Measurements from ENCODE around the gene CD40.
A peak's percentile ranks its signal among the peaks of the same experiment; 100 is the strongest.
"Not testable (repeated sequence)": the region's sequence is repeated elsewhere in the genome, so short reads cannot be mapped to it uniquely, and the experiment has no call there.

CD40 gene

DNA sequence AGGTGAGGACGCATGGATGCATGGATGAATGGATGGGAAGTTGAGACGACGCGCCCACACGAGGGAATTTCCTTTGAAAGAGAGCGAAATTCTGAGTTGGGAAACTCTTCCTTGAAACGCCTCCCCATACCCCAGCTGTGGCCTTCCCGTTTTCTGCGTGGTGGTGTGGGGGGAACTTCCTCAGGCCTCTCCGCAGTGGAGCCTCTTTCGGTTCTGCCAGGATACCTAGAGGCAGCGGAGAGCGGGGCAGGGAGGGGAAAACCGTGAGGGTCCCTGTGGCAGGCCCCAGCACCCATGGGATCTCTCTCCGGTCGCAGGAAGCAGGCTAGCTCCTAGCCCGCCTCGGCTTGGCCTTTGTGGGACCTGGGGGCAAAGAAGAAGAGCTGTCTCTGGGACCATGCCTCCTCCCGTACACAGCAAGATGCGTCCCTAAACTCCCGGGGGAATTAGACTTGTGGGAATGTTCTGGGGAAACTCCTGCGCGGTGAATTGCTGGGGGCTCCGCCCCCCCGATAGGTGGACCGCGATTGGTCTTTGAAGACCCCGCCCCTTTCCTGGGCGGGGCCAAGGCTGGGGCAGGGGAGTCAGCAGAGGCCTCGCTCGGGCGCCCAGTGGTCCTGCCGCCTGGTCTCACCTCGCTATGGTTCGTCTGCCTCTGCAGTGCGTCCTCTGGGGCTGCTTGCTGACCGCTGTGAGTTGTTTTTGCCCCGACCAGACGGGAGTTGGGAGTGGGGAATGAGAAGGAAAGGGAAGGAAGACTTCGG, at the start of gene CD40:
Gene CD40 (plus strand): TSS at position 611 of the 764 bp plus-strand sequence. CDS start 30 bp downstream, at position 641.
- peak; percentile 35 to 45 for DNase-seq (ENCODE audit: low read depth in 2 of 2, low spot score in 1 of 2)

DNA sequence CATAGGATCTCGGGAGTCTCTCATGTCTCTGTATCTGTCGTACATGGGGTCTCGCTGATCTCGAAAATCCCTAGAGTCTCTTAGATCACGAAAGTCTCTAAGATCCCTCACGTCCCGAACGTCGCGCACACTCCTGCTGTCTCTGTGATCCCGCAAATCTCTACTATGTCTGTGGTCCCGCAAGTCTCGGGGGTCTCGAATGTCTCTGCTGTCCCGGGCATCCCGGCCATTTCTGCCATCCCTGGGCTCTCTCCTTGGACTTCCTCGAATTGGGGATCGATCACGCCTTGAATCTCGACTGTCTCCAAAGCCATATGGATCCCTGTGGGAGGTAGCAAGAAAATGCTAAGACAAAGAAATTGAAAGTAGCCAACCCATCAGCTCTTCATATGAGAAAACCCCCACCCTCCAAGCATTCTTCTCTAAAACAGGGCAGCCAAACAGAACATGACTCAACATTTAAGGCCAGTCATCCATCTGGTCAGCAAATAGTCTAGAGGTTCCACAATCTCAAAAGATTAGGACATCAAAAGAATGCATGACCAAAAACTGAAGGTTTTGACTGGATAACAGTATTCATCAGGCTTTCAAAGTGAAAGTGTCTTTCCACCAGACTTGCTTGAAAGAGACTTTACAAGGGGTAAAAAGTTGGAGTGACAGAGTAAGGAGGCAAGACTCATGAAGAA, 47.8 kb upstream of the CD40 start:
- DNase-seq (ENCODE audit: low read depth in 2 of 2, low spot score in 1 of 2), result no peak

DNA sequence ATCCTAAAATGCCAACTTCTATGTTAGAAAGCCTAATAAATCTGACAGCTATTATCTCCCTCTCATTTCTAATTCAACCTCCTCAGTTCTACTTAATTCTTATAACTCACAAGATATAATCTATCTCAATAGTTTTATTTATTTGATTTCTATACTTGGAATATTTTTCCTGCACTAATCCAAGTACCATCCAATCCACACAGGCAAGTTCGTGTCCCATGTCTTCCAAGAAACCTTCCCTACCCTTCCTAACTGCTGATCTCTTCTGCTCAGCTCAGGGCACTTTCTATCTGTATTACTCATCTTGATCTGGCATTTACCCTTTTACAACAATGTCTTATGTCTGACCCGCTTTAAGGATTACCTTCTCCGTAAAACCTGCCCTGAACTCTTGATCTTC, 46.5 kb upstream of the CD40 start:
- no peak for DNase-seq (ENCODE audit: low read depth in 2 of 2, low spot score in 1 of 2)

DNA sequence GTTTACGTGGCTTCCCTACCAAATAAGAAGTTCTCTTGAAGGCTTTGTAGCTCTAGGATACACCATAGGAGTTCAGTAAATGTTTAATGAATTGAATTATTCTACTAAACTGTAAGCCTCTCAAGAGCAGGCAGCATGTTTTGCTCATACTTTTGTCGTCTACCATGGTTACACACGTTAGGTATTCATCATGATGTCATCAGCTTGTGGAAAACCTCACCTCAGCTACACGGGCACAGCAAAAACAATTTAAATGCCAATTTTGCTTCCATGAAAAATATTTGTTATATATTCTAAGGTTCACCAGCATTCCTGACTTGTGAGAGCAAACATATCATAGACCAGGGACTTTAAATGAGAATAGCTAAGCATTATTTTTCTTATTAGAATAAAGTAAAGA, 45.1 kb upstream of the CD40 start:
- DNase-seq (ENCODE audit: low read depth in 2 of 2, low spot score in 1 of 2), result no peak

DNA sequence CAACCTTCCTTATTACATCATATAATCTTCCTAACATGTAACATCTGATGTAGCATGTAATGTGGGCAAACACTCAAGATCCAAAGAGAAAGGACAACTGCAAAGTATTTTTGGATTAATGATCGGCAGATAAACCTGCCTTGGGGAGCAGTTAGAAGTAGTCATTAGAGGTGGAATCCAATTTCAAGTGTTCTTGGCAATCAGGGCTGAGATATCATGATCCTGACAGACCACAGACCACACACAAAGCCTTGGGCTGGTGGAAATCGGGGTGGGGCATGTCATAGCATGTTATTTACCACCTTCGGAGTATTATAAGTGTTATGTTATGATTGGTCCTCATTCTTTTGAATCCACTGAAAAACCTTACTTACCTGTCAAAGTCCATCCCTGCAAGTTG, 44.7 kb upstream of the CD40 start:
- no peak for DNase-seq (ENCODE audit: low read depth in 2 of 2, low spot score in 1 of 2)

DNA sequence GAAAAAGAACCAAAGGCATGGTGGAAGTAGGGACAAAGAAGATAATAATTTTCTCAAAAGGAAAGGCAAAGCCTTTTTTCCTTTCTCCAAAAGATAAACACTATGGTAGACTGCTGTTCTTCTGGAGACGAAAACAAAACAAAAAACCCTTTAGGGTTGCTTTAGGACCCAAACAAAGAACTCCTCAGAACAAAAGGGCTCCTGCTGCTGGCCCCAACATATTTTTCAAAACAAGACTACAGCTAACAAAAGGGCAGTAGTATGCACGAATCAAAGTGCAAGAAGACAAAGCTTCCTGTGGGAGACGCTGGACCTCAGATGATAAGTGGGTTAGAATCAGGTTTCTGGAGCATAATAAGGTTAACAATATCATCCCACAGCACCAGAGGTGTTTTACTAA, 44.1 kb upstream of the CD40 start:
- DNase-seq (ENCODE audit: low read depth in 2 of 2, low spot score in 1 of 2), result no peak

DNA sequence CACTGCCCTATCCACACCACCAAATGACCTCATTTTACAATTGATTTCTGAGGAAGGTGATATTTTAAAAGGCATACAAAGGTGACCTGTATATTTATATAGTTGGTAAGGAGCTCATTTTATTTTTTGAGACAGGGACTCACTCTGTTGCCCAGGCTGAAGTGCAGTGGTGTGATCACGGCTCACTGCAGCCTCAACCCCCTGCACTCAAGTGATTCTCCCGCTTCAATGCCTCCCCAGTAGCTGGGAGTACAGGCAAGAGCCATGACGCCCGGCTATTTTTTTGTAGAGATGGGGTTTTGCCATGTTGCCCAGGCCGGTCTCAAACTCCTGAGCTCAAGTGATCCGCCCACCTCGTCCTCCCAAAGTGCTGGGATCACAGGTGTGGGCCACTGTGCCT, 41.3 kb upstream of the CD40 start:
- no peak for DNase-seq (ENCODE audit: low read depth in 2 of 2, low spot score in 1 of 2)

DNA sequence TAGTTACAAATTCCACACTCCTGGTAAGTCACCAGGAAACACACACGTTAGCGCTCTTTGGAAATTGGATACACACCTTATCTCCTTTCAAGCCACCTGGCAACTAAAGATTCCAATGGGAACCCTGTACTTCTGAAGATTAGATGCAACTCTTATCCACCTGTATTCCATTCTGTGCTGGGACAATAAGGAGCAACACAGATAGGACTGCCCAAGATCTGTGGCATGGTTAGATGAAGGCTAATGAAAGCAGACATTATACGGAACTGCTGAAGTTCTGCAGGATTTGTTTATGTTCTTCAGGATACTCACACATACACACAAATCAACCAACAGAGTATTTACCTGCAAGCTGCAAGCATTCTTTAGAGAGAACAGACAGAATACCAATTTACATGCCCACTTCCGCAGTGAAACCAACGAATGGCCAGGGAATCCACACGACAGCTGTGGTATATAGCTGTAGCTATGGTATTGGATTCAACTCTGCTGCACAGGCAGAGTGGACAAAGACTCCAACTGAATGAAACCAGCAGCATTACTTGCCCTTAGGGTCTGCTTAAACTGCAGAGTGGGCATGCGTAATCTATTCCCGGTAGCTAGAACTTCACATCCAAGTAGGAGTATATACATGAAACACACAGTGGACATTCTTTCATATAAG, 40.3 kb upstream of the CD40 start:
- no peak for DNase-seq (ENCODE audit: low read depth in 2 of 2, low spot score in 1 of 2)

DNA sequence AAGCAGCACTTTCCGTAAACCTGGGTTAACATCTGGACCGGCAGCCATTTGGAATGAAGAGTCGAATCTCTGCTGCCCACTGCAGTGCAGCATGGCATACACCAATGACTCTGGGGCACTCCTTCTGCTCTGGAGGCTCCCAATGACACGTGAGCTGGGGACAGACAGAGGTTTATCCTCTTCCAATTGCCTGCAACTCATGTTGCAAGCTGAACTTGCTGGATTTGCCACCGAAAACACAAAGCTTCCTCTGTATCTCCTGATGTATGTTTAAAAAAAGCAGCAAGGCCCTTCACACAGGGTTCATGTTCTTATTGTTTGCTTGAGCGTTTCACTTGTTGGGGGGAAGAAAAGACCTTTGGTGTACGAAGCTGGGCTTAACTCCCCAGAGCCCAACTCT, 39.2 kb upstream of the CD40 start:
- no peak for DNase-seq (ENCODE audit: low read depth in 2 of 2, low spot score in 1 of 2)

DNA sequence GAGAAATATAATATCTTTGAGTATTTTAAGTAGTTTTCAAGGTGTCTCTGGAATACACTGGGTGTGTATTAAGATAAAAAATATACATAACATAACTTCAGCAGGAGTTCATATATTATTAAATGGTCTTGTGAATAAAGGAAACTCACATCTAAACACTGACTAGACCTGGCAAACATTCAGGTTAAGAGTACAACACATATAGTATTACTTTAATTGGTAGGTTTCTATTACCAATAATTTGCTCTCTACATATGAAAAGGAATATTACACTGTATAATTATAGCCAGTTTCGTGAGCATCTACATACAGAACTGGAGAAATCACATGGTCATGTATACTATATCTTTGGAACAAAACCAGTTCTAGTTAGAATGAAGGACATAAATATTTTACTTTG, 37.0 kb upstream of the CD40 start:
- DNase-seq (ENCODE audit: low read depth in 2 of 2, low spot score in 1 of 2), result no peak

DNA sequence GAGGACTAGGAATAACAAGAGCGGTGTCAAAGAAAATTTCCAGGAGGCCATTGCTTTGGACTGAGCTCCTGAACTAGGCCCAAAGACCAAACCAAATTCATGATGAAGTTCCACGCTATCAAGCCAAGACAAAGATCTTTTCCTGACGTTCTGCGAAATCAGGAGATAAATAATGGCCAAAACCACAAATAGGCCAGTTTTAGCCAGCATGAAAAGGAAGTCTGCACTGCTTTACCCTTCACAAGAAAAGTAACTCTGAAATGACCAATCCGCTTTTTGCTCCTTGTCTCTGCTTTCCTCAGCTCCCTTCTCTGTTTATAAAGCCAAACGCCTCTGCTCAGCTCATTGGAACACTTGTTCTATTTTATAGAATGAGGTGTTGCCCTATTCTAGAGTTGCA, 35.0 kb upstream of the CD40 start:
- no peak for DNase-seq (ENCODE audit: low read depth in 2 of 2, low spot score in 1 of 2)

DNA sequence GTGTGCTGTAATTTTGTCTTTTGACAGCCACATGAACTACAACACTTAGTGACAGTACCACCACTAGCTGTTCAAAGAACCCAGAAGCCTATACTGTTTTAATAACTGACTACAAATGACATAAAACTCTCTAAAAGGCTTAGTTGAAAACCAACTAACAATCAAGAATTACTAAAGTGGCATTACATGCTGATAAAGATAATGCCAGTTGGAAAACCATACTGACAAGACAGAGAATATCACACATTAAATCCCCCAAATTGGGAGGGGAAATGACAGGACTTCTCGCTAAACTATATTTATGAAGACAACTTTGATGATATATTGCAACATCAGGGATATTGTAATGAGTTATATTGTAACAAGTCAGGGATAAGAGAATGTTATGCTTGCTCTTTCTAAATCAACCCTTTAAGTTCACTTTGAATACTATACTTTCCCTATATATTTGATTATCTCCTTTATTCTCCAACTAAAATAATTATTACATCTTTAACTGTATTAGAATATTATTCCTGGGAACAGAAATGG, 34.5 kb upstream of the CD40 start:
- no peak for DNase-seq (ENCODE audit: low read depth in 2 of 2, low spot score in 1 of 2)

DNA sequence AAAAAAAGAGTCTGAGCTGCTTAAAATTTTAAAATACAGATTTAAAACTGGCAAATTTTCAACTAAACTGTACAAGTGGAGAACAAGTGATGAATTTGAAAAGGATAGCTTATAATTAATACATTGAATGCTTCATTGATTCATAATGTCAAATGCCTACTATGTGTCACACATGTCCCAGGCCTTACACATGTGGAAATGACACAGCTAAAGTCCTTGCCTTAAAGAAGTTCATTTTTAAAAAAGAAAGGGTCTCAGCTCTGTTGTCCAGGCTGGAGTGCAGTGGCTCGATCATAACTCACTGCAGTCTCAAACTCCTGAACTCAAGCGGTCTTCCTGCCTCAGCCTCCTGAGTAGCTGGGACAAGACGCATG, 33.3 kb upstream of the CD40 start:
- no peak for DNase-seq (ENCODE audit: low read depth in 2 of 2, low spot score in 1 of 2)

DNA sequence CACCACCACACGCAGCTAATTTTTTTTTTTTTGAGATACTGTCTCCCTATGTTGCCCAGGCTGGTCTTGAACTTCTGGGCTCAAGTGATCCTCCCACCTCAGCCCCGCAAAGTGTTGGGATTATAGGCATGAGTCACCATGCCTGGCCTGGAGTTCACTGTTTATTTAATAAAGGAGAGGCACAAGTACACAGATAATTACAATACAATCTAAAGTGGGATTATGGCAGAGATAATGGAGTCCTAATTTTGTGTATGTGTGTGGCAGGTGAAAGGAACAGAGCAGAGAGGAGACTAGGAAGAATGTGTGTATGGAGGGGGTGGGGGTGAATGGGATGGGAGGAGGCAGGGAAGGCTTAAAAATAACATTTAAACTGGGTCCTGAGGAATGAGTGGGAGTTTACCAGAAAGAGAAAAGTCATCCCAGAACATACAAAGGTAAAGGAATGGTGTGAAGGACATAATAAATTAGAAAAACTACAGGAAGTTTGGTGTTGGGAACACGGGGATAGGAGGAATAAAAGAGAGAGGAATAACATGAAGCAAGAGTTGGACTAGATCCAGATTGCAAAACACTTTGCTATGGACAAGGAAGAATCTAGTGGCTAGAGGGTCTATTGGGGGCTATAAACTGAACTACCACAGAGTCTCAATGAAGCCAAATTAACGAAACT, 32.8 kb upstream of the CD40 start:
- no peak for DNase-seq (ENCODE audit: low read depth in 2 of 2, low spot score in 1 of 2)

DNA sequence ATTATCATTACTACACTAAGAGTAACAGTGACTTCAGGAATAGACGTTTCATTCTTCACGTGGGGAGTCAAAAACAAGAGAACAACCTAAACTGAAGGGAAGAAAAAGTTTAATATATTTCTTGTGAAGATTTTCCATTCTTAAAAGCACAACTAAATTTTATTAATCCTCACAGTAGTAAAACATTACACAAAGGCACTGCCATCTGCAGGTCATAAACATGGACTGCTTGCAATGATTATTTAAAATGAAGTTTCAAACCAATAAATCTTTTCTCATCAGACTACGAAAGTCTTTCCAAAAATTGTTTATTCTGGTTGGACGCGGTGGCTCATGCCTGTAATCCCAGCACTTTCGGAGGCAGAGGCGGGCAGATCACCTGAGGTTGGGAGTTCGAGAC, 31.0 kb upstream of the CD40 start:
- DNase-seq (ENCODE audit: low read depth in 2 of 2, low spot score in 1 of 2), result no peak

DNA sequence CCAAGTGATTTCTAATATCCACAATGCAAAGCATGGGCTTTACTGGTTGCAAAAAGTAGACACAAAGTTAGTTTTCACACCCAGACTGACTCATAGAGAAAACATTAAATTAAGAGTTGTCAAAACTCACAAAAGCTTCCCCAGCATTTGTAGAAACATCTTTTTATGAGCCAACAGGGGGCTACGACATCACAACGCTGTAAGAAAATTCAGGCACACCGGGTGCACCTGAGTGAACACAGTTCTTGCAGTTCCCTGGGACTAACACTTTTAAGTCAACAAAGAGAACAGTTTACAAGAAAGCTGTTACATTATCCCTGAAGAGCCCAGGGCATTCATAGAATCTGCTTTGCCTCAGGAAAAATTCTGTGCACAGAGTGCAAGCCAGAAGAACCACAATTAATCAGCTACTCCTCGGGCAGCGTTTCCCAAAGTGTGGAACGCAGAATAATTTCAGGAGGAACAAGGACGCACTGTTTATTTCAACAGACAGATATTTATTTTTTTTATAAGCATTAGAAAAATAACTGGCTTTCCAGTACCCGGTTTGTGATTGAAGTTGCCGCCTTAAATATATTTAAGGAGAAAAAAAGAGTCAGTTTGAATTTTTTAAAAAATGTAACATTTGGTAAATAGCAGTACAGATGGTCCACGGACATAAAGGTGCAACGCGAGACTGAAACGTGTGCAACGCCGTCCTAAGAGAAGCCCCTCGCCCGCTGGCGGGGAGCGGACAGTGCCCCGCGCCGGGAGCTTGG, 29.5 kb upstream of the CD40 start:
- DNase-seq (ENCODE audit: low read depth in 2 of 2, low spot score in 1 of 2), result no peak

DNA sequence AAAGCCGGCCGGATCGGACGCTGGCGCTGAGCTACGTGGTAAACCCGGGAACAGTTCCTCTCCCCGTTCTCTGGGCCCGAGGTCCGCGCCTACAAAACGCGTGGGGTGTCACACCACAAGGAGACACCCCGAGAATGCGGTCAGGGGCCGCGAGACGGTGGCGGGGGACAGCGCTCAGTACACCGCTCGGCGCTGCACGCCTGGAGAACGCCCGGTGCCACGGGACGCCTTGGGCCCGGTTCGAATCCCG, 29.0 kb upstream of the CD40 start:
- peak; percentile 20 to 24 for DNase-seq (ENCODE audit: low read depth in 2 of 2, low spot score in 1 of 2)

DNA sequence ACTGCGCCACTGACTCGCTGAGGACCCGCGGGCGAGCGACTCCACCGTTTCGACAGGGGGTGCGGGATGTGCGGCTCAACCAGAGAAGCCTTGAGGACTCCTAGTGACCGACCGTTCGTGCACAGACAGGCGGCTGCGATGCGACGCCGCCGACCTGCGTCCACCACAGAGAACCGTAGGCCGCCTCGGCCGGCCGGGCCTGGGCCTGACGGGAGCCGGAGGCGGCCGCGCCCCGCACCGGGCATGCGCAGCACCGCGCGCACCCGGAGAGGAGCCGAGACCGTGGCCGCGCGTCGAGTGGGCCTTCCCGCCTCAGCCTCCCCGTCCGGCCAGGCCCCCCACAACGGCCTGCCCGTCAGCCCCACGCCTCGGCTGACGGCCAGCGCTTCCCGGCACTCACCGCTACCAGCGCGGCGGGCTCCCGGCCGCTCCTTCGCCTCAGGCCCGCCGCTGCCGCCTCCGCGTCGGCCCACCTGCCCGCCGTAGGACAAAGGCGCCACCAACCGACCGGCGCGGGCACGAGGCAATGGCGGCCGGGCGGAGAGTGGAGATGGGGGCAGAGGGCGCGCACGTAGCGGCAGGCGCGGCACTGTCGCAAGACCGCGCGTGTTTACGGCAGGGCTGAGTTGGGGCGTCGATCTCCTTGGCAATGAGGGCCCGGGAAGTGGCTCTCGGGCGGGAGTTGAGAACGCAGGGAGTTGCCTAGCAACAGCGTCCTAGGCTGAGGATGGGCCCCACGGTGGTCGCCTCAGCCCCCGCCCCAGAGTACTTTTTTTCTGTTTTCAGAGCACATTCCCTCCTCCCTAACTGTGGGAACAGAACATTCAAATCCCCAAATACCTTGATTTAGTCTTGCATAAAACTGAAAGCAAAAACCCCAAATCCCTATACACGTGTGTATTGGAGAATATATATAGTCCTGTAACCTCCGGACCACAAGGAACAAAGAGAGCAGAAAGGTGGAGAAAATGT, 28.4 kb upstream of the CD40 start, which contains the start of gene NCOA5:
Gene NCOA5 (minus strand): TSS at position 546 of the 972 bp plus-strand sequence. CDS start 10,538 bp downstream, outside the sequence.
- peak; percentile 80 to 87 for DNase-seq (ENCODE audit: low read depth in 2 of 2, low spot score in 1 of 2)

DNA sequence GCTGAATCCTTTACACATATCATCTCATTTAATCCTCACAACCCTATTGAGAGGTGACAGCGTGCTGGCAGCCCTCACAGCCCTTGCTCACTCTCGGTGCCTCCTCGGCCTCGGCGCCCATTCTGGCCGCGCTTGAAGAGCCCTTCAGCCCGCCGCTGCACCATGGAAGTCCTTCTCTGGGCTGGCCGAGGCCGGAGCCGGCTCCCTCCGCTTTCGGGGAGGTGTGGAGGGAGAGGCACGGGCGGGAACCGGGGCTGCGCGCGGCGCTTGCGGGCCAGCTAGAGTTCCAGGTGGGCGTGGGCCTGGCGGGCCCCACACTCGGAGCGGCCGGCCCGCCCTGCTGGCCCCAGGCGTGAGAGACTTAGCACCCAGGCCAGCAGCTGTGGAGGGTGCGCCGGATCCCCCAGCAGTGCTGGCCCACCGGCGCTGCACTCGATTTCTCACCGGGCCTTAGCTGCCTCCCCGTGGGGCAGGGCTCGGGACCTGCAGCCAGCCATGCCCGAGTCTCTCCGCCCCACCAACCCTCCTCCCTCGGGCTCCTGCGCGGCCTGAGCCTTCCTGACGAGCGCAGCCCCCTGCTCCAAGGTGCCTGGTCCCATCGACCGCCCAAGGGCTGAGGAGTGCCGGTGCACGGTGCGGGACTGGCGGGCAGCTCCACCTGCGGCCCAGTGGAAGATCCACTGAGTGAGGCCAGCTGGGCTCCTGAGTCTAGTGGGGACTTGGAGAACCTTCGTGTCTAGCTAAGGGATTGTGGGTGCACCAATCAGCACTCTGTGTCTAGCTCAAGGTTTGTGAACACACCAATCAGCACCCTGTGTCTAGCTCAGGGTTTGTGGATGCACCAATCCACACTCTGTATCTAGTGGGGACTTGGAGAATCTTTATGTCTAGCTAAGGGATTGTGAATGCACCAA, 26.2 kb upstream of the CD40 start:
- DNase-seq (ENCODE audit: low read depth in 2 of 2, low spot score in 1 of 2), result not testable (repeated sequence)

Measured in stimulated activated CD8-positive, alpha-beta memory T cell treated with anti-CD3 and anti-CD28 coated beads, Interleukin-4, amount 100 ng/mL, for 4 hours (primary cell).